Sigmoid colon (tissue), 7 donors: ENCODE data around the gene KLF16. TPM values are rescaled to one million over a fixed set of nuclear protein-coding genes. Genes with fewer than 3 reads are reported as not detected.
A peak's percentile ranks its signal among the peaks of the same experiment; 100 is the strongest.
"Not testable (repeated sequence)": the region's sequence is repeated elsewhere in the genome, so short reads cannot be mapped to it uniquely, and the experiment has no call there.

Source experiments
- DNase-seq: peaks from one replicate; pipeline ENCODE4 v3.0.0-alpha.2; 2019
- H3K27ac ChIP-seq, 4 donors: fragments of 200-600 bp; sonication (generic); one replicate each; pipeline ENCODE4 v1.5.1; 2016 to 2019; ENCODE audit warnings: mild to moderate bottlenecking in 1 of 4
- H3K27me3 ChIP-seq, 3 donors: fragments of 200-600 bp; sonication (generic); one replicate each; pipeline ENCODE4 v1.5.1; 2019; ENCODE audit warnings: mild to moderate bottlenecking in 1 of 3
- H3K36me3 ChIP-seq, 4 donors: fragments of 200-600 bp; sonication (generic); one replicate each; pipeline ENCODE4 v1.5.1; 2016 to 2019
- H3K4me1 ChIP-seq, 4 donors: fragments of 200-600 bp; sonication (generic); one replicate each; pipeline ENCODE4 v1.5.1; 2017 to 2019
- H3K4me3 ChIP-seq, 4 donors: fragments of 200-600 bp; sonication (generic); one replicate each; pipeline ENCODE4 v1.5.1; 2017 to 2019; ENCODE audit warnings: mild to moderate bottlenecking in 2 of 4, moderate library complexity in 1 of 4
- H3K9me3 ChIP-seq, 4 donors: fragments of 200-600 bp in 3 of 4; sonication (generic) in 3 of 4; one replicate each; pipeline versions ENCODE4 v1.5.1 to v1.6.1; 2013 to 2019
- EP300 ChIP-seq, 4 donors: sonication (generic); formaldehyde crosslinking; IDR thresholded peaks; one replicate each; pipeline ENCODE4 v1.6.1; 2017; ENCODE audit warnings: antibody characterized with exemption in 4 of 4
- POLR2A ChIP-seq, 2 donors: fragments of 450-650 bp; IDR thresholded peaks; one replicate each; pipeline ENCODE4 v1.6.1; 2016; ENCODE audit warnings: antibody characterized with exemption in 2 of 2, mild to moderate bottlenecking in 2 of 2, moderate library complexity in 2 of 2
- POLR2AphosphoS5 ChIP-seq, 4 donors: sonication (generic); formaldehyde crosslinking; IDR thresholded peaks; one replicate each; pipeline ENCODE4 v1.6.1; 2017; ENCODE audit warnings: antibody characterized with exemption in 4 of 4
- WGBS, 2 donors: extraction: QIAGEN DNeasy Blood & Tissue Kit; methylation state at CpG; one replicate each; pipeline ENCODE4 v1.1.7; 2013; 5-methylcytosine and 5-hydroxymethylcytosine counted together
- intact Hi-C: fragments of 100-400 bp; cut with DNase I; formaldehyde crosslinking; loops from one replicate; pipeline ENCODE4 v1.15.1; 2023
- polyA plus RNA-seq, 3 donors: library from polyadenylated mRNA; stranded (reverse); fragments of 200-250 nt; gene quantifications; one replicate each; pipeline ENCODE4 v1.2.3, GENCODE V29; 2013
- total RNA-seq, 4 donors: library from RNA; depleted of rRNA; stranded (reverse); fragments of >200 nt; gene quantifications; one replicate each; pipeline ENCODE4 v1.1.0, GENCODE V29; 2016
- TF ChIP-seq, protein P1 (sequence below), 4 experiments: fragments of 450-650 bp in 3 of 4; fragments of 200-600 bp in 1 of 4; IDR thresholded peaks; one replicate each; pipeline ENCODE4 v1.5.1; 2016 to 2019; ENCODE audit warnings: antibody characterized with exemption in 4 of 4, mild to moderate bottlenecking in 3 of 4, moderate library complexity in 2 of 4
- donor health status: healthy with polysubstance abuse.
- donor health status: Bipolar disorder and iron deficiency.
- donor health status: healthy.

KLF16 gene
- total and polyA plus RNA-seq, 7 donors, result 2.1 to 20.5 (median 8.4) TPM

DNA sequence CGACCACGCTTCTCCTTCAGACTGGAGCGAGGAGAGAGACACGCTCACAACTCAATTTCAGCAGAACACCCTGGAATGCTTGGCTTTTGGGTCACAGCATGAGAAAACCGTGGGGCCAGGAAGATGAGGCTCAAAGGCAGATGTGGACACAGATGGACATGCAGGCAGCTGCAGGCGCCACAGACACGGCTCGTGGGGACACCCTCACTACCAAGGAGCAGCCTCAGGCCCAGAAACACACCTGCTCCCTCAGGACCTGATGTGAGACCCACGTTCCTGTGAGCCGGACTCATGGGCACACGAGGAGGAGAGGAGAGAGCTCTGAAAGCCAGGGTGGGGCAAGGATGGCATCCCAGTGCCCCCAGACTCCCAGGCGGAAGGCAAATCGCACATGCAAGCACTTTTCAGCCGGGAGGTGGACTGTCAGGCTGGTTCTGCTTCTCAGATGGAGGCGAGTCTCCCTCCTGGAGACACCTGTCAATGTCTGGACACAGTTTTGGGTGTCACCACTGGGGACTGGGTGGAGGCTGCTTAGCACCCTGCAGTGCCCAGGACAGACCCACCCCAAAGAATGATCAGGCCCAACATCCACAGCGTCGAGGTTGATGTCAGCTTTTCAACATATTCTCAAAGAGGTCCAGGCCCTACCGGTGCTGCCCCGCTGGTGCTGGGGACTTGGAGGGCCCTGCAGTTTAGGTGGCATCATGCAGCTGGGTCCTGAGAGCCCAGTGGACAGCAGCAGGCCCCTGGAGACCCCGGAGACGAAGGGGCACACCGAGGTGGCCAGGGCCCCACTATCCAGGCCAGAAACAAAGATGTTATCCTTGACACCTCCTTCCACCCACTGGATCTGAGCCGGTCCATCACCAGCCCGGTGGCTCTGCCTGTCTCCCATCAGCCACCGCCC is 19.7 kb upstream of the KLF16 start:
- intact Hi-C loops, result no loop called here
- no peaks in the 10 kb centered on the region for H3K27me3 ChIP-seq
- DNase-seq, result no peak
- no peaks in the 10 kb centered on the region for H3K9me3 ChIP-seq
- H3K4me1 ChIP-seq, result peaks cover 0 to 47% (median 41%) of the 10 kb centered on the region in 4 donors
- H3K36me3 ChIP-seq, result peaks cover 0 to 9% (median 0%) of the 10 kb centered on the region in 4 donors
- peak overlapping the region in 3 of 4 donors; percentile 55 to 84 (median 79) for H3K27ac ChIP-seq
- peak overlapping the region in 2 of 4 donors; percentile 80 to 93 for H3K4me3 ChIP-seq
- WGBS, 2 donors, result 73 to 76% methylated on average over 25 of the region's 25 CpGs
- TF ChIP-seq, protein P1, sequence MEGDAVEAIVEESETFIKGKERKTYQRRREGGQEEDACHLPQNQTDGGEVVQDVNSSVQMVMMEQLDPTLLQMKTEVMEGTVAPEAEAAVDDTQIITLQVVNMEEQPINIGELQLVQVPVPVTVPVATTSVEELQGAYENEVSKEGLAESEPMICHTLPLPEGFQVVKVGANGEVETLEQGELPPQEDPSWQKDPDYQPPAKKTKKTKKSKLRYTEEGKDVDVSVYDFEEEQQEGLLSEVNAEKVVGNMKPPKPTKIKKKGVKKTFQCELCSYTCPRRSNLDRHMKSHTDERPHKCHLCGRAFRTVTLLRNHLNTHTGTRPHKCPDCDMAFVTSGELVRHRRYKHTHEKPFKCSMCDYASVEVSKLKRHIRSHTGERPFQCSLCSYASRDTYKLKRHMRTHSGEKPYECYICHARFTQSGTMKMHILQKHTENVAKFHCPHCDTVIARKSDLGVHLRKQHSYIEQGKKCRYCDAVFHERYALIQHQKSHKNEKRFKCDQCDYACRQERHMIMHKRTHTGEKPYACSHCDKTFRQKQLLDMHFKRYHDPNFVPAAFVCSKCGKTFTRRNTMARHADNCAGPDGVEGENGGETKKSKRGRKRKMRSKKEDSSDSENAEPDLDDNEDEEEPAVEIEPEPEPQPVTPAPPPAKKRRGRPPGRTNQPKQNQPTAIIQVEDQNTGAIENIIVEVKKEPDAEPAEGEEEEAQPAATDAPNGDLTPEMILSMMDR (IDR thresholded peaks at IDR 0.05), result no peak
- TF ChIP-seq POLR2AphosphoS5 (IDR thresholded peaks at IDR 0.05), result no peak
- no peak for TF ChIP-seq POLR2A (IDR thresholded peaks at IDR 0.05)
- TF ChIP-seq EP300 (IDR thresholded peaks at IDR 0.05), result no peak

DNA sequence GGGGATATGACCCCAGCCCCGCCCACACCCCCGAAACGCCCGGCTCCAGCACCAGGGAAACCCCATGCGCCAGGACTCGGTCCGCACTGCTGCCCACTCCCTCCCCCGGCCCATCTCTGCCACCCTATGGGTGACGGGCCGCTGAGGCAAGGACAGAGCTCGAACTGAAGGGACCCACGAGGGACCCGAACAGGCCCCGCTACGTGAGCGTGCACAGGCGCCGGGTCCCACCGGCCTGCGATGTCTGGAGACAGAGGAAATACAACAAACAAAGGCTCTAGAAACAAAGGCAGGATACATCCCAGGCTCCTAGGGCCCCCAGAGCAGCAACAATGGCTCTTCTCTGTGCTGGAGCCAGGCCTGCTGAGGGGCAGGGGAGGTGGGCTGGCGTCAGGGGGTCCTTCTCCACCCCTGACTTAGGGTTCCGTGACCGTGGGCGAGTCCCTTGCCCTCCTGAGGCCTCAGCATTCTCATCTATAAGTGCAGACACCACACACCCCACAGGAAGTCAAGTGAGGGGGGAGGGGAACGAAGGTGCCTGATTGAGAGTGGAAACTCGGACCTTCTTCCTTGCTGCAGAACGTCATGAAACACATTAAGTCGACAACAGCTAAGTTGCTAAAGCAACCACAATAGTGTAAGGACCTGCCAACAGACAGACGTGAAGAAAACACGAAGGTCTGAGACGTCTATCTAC is 18.9 kb upstream of the KLF16 start:
- H3K27ac ChIP-seq, result peak overlapping the region; percentile 18 to 84 (median 67)
- H3K4me3 ChIP-seq, result peak overlapping the region in 2 of 4 donors; percentile 9 to 27
- WGBS, 2 donors, result 68 to 80% methylated on average over 31 of the region's 31 CpGs
- TF ChIP-seq POLR2A (IDR thresholded peaks at IDR 0.05), result no peak
- TF ChIP-seq EP300 (IDR thresholded peaks at IDR 0.05), result no peak
- TF ChIP-seq, protein P1 (IDR thresholded peaks at IDR 0.05), result no peak
- no peak for TF ChIP-seq POLR2AphosphoS5 (IDR thresholded peaks at IDR 0.05)
- intact Hi-C loops, result no loop called here
- no peaks in the 10 kb centered on the region for H3K9me3 ChIP-seq
- H3K36me3 ChIP-seq, result peaks cover 0 to 9% (median 0%) of the 10 kb centered on the region in 4 donors
- no peaks in the 10 kb centered on the region for H3K27me3 ChIP-seq
- peaks cover 0 to 47% (median 41%) of the 10 kb centered on the region in 4 donors for H3K4me1 ChIP-seq
- no peak for DNase-seq

DNA sequence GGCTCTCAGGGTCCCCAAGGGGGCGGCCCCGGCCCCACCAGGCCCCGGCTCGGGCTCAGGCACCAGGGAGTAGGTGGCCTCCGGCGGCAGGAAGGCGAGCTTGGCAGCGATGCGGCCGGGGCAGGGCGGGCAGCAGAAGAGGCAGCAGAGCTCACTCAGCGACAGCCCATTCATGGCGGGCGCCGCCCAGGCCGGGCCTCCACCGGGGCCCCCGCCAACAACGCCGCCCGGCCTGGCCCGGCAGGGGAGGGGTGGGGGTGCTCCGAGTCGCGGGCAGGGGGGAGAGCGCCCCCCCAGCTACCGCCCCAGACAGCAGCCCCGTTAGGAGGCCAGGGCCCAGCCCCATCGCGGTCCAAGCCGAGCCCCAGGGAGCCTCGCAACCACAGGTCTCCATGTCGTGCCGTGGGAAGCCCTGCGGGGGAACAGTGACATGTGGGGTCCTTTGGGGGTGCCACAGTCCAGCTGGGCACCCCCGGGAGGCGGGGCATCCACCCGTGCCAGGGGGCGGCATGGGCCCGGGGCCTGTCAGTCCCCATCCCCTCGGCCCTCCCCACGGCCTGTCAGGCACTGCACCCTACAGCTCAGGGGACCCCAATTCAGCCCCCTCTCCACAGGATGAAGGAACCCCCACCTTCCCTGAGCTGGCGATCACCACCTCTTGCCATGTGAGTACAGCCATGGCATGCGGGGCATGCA is 18.2 kb upstream of the KLF16 start:
- H3K27ac ChIP-seq, result peak overlapping the region; percentile 18 to 84 (median 67)
- H3K36me3 ChIP-seq, H3K27me3 ChIP-seq, intact Hi-C loops, H3K9me3 ChIP-seq, DNase-seq: not testable (repeated sequence)
- H3K4me1 ChIP-seq, result peaks cover 0 to 51% (median 45%) of the 10 kb centered on the region in 4 donors
- H3K4me3 ChIP-seq, result peak overlapping the region in 3 of 4 donors; percentile 5 to 27 (median 9)
- WGBS, 2 donors, result 75 to 82% methylated on average over 44 of the region's 44 CpGs

DNA sequence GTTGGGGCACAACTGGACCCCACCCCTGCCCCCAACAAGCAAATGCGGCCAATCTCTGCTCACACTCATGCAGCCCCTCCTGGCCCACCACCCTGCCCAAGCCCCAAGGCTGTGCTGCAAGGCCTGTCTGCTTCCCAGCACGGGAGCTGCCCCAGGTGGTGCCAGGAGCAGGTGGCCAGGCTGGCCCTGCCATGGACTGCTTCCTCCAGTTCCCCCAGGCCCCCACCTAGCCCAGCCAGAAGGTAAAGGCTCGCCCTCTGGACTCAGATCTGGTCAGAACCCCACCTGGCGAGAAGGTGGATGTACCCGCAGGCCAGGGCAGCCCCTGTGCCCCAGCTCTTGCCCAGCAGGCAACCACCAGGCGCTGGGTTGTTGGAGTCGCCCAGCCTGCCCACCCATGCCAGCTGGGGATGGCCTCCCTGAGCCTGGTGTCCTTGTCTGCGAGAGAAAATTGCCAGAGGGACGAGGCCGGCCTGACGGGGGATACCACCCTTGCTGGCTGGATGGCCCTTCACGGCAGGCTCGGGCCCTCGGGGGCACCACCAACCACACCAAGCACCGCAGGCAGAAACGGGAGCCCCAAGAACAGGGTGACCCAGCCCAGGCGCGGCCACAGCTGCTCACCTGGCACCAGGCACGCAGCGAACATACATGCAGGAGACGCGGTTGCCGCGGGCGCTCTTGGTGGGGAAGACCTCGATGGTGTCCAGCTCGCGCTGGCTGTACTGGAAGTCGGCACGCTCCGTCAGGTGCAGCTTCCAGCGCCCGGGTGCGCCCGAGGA is 17.4 kb upstream of the KLF16 start:
- Histone ChIP-seq H3K27ac (peak overlapping the region in 1 of 4 donors; percentile 55), H3K4me3 (peak overlapping the region in 1 of 4 donors; percentile 27), H3K36me3 (peaks cover 0 to 9% (median 0%) of the 10 kb centered on the region in 4 donors), H3K9me3 (no peaks in the 10 kb centered on the region), H3K27me3 (no peaks in the 10 kb centered on the region), H3K4me1 (peaks cover 0 to 53% (median 49%) of the 10 kb centered on the region in 4 donors)
- intact Hi-C loops, result no loop called here
- TF ChIP-seq, protein P1 (IDR thresholded peaks at IDR 0.05), result no peak
- TF ChIP-seq POLR2AphosphoS5 (IDR thresholded peaks at IDR 0.05) (no peak), POLR2A (IDR thresholded peaks at IDR 0.05) (no peak), EP300 (IDR thresholded peaks at IDR 0.05) (no peak)
- DNase-seq, result peak; percentile 66
- WGBS, 2 donors, result 90 to 91% methylated on average over 35 of the region's 35 CpGs

DNA sequence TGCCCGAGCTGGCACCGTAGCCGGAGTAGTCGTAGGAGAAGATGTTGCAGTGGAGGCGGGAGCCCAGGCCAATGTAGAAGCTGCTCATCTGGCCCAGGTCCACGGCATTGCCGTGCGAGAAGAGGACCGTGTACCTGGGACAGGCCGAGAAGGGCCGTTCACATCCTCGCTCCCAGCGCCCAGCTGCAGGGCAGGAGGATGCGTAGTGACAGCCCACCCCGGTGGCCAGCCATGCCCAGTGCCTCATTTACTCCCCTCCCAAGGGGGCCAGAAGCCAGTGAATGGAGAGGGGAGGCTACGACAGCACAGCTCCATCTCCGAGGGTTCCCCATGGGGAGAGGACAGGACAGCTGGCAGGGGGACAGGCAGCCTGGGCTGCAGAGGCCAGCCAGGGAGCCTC is 16.6 kb upstream of the KLF16 start:
- intact Hi-C loops, H3K27ac ChIP-seq, DNase-seq, H3K27me3 ChIP-seq, H3K9me3 ChIP-seq, H3K4me3 ChIP-seq, H3K36me3 ChIP-seq: not testable (repeated sequence)
- H3K4me1 ChIP-seq, result peaks cover 0 to 58% (median 53%) of the 10 kb centered on the region in 4 donors
- WGBS, 2 donors, result 90 to 91% methylated on average over 17 of the region's 17 CpGs

DNA sequence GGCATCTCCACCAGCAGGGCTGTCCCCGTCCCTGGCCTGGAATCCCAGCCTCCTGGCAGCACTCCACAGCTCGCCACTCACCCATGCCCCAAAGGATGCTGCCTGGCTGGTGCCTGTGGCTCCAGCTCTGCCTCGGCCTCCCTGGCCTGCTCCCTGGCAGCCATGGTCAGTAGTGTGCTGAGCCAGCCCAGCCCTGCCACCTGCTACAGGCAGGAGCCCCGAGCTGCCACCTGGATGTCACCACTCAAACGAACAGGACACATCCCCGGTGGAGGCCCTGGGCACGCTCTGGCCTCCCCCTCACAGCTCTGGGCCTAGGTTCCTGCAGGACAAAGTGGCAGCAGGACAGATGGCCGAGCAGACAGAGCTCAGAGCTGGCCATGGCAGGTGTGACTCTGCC is 15.2 kb upstream of the KLF16 start:
- DNase-seq, H3K36me3 ChIP-seq, H3K4me3 ChIP-seq, H3K9me3 ChIP-seq, H3K27me3 ChIP-seq, intact Hi-C loops, H3K27ac ChIP-seq: not testable (repeated sequence)
- H3K4me1 ChIP-seq, result peaks cover 0 to 58% (median 56%) of the 10 kb centered on the region in 4 donors
- 80 to 87% methylated on average over 8 of the region's 8 CpGs for WGBS, 2 donors

DNA sequence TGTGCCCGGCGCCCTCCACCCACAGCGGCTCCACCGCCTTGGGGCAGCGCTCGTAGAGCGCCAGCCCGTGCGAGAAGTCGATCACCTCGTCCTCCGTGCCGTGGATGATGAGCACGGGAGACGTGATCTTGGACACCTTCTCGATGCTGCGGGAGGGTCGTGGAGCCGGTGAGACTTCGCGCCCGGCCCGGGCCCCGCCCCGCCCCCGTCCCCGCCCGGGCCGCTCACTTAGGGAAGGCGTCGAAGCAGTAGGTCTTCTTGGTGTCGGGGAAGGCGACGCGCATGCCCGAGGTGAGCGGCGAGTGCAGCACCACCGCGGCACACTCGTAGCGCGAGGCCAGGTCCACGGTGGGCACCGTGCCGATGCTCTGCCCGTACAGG is 13.9 kb upstream of the KLF16 start:
- H3K9me3 ChIP-seq, H3K27me3 ChIP-seq, DNase-seq, intact Hi-C loops: not testable (repeated sequence)
- Histone ChIP-seq H3K4me3 (peak overlapping the region in 3 of 4 donors; percentile 84 to 96 (median 93)), H3K4me1 (peaks cover 0 to 58% (median 56%) of the 10 kb centered on the region in 4 donors), H3K27ac (peak overlapping the region in 1 of 4 donors; percentile 93), H3K36me3 (peaks cover 0 to 12% (median 0%) of the 10 kb centered on the region in 4 donors)
- 69 to 75% methylated on average over 40 to 41 of the region's 47 CpGs for WGBS, 2 donors
